Fibroblast of pulmonary artery (primary cell): ENCODE measurements around the gene APOA4.
"Not testable (repeated sequence)": the region's sequence is repeated elsewhere in the genome, so short reads cannot be mapped to it uniquely, and the experiment has no call there.

ENCODE experiments used
- DNase-seq: peaks from one replicate; pipeline ENCODE4 v3.0.0-alpha.2; 2010; ENCODE audit warnings: low read depth
- H3K4me3 ChIP-seq: replicated peaks from 2 replicates; pipeline ENCODE4 v1.5.1; 2011; ENCODE audit warnings: low read depth, mild to moderate bottlenecking, control low read depth, low read length, moderate library complexity
- CTCF ChIP-seq: IDR thresholded peaks from 2 replicates; pipeline ENCODE4 v1.5.1; 2011; ENCODE audit warnings: mild to moderate bottlenecking, control low read depth, low read length, inconsistent platforms; ENCODE audit errors: missing control alignments

Gene APOA4

GRCh38 chr11:116835791-116836631 is 12.9 kb upstream of the APOA4 start:
- TF ChIP-seq CTCF, result peak; percentile 64
- H3K4me3 ChIP-seq, result peak overlapping the region; percentile 14
- DNase-seq, result peak; percentile 98

- TF ChIP-seq CTCF, result no peak
- no peak for DNase-seq
- peak overlapping the region; percentile 14 for H3K4me3 ChIP-seq
These were observed 12.1 kb upstream of the APOA4 start for GRCh38 chr11:116835042-116835772.

- not testable (repeated sequence) for DNase-seq, H3K4me3 ChIP-seq
These were observed 11.5 kb upstream of the APOA4 start for GRCh38 chr11:116834535-116835041.

- H3K4me3 ChIP-seq, result no peak overlapping the region
- no peak for TF ChIP-seq CTCF
- no peak for DNase-seq
These were observed 10.9 kb upstream of the APOA4 start for GRCh38 chr11:116833816-116834534.

- no peak overlapping the region for H3K4me3 ChIP-seq
- DNase-seq, result no peak
- no peak for TF ChIP-seq CTCF
These were observed 10.3 kb upstream of the APOA4 start for GRCh38 chr11:116833491-116833815.

GRCh38 chr11:116832350-116833290 is 9.5 kb upstream of the APOA4 start:
- no peak overlapping the region for H3K4me3 ChIP-seq
- DNase-seq, result no peak
- no peak for TF ChIP-seq CTCF
